ENCODE measurements around the gene EFNB3. TPM values are rescaled to one million over a fixed set of nuclear protein-coding genes. Genes with fewer than 3 reads are reported as not detected.

EFNB3 gene
- total RNA-seq, 4 donors from 2014 or later = 6.2 to 9.2 (median 9.0) TPM

DNA sequence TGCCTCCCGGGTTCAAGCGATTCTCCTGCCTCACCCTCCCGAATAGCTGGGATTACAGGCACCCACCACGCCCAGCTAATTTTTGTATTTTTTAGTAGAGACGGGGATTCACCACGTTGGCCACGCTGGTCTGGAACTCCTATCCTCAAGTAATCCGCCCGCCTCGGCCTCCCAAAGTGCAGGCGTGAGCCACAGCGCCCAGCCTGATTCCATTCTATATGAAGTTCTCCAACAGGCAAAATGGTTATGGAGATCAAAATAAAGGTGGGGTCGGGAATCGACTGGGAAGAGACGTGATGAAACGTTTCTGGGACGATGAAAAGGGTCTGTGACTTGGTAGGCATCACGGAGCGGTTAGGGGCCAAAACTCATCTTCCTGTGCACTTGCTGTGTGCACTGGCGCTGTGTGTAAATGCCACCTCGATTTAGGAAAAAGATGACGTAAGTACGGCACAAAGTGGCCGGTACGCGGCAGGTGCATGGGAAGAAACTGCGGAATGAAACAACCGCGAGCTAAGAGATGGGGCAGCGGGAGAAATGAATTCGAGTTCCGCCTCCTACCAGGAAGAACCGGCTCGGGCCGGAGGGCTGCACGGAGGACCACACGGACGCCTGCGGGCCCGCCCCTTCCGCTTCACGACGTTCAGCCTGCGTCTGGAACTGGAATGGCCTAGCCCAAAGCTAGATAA lies 19.3 kb upstream of the EFNB3 start:
- Histone ChIP-seq H3K4me1 (peaks cover 35% of the 10 kb centered on the region), H3K9me3 (no peaks in the 10 kb centered on the region), H3K4me3 (peak overlapping the region; percentile 81), H3K27me3 (no peaks in the 10 kb centered on the region), H3K27ac (peak overlapping the region; percentile 98), H3K36me3 (no peaks in the 10 kb centered on the region)
- WGBS = 3% methylated on average over 44 of the region's 44 CpGs
- DNase-seq (ENCODE audit: low spot score in 2 of 2) = peak; percentile 95 to 96
- TF ChIP-seq POLR2A (IDR thresholded peaks at IDR 0.05) = no peak
- no peak for TF ChIP-seq CTCF (IDR thresholded peaks at IDR 0.05)
- peak; percentile 13 for TF ChIP-seq EP300 (IDR thresholded peaks at IDR 0.05)
- TF ChIP-seq POLR2AphosphoS5 (IDR thresholded peaks at IDR 0.05) = peak in 2 of 3 donors; percentile 52 to 84

DNA sequence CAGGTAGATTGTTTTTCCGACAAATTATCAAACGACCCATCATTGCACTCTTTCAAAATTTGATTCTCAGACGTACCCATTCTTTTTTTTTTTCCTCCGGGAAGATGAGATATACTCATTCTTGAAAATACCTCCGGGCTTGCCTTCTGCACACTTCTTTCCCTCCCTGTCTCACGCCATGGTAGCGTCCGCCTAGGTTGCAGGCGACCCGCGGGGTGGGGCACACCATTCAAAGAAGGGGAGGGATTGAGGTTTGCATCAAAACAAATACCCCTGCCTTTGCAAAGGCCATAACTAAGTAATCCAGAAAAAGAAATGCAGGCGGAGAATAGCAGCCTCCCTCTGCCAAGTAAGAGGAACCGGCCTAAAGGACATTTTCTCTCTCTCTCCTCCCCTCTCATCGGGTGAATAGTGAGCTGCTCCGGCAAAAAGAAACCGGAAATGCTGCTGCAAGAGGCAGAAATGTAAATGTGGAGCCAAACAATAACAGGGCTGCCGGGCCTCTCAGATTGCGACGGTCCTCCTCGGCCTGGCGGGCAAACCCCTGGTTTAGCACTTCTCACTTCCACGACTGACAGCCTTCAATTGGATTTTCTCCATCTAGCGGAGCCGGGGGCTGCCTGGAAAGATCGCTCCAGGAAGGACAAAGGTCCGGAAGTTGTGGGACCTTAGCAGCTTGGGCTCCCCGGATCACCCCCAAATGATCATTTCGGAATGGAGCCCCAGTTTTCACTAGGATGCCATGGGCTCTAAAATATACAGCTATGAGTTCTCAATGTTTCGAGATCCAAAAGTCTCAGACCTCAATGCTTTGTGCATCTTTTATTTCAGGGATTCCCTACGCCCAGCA lies 18.6 kb upstream of the EFNB3 start:
- Histone ChIP-seq H3K27ac (peak overlapping the region; percentile 98), H3K27me3 (no peaks in the 10 kb centered on the region), H3K4me1 (peaks cover 35% of the 10 kb centered on the region), H3K4me3 (peak overlapping the region; percentile 81), H3K9me3 (no peaks in the 10 kb centered on the region), H3K36me3 (no peaks in the 10 kb centered on the region)
- WGBS = 0% methylated on average over 27 of the region's 30 CpGs
- no peak for TF ChIP-seq CTCF (IDR thresholded peaks at IDR 0.05)
- peak; percentile 62 to 76 (median 66) for TF ChIP-seq POLR2AphosphoS5 (IDR thresholded peaks at IDR 0.05)
- peak; percentile 62 to 86 for TF ChIP-seq POLR2A (IDR thresholded peaks at IDR 0.05)
- peak; percentile 84 to 88 for DNase-seq (ENCODE audit: low spot score in 2 of 2)

GRCh38 chr17:7687072-7687907 lies 17.7 kb upstream of the EFNB3 start, which contains the start of gene TP53:
Gene TP53 (minus strand): TSS chr17:7687490. CDS start chr17:7676594, 10,896 bp downstream.
- H3K27ac ChIP-seq = peak within 1 kb of the TSS; percentile 98
- no peaks in the 10 kb centered on the region for H3K9me3 ChIP-seq
- WGBS = 0% methylated on average over 22 of the region's 30 CpGs
- H3K4me3 ChIP-seq = peak within 1 kb of the TSS; percentile 81
- H3K36me3 ChIP-seq = no peaks in the 10 kb centered on the region
- peak; percentile 92 to 94 for DNase-seq (ENCODE audit: low spot score in 2 of 2)
- TF ChIP-seq CTCF (IDR thresholded peaks at IDR 0.05) (no peak), EP300 (IDR thresholded peaks at IDR 0.05) (no peak), POLR2A (IDR thresholded peaks at IDR 0.05) (peak in 1 of 2 donors; percentile 59), POLR2AphosphoS5 (IDR thresholded peaks at IDR 0.05) (peak; percentile 73 to 97 (median 92))
- no peaks in the 10 kb centered on the region for H3K27me3 ChIP-seq
- H3K4me1 ChIP-seq = peaks cover 35% of the 10 kb centered on the region

- no peaks in the 10 kb centered on the region for H3K9me3 ChIP-seq
- peaks cover 35% of the 10 kb centered on the region for H3K4me1 ChIP-seq
- TF ChIP-seq EP300 (IDR thresholded peaks at IDR 0.05) = no peak
- peak; percentile 99 to 100 for TF ChIP-seq CTCF (IDR thresholded peaks at IDR 0.05)
- TF ChIP-seq POLR2AphosphoS5 (IDR thresholded peaks at IDR 0.05) = peak in 2 of 3 donors; percentile 58 to 79
- no peaks in the 10 kb centered on the region for H3K36me3 ChIP-seq
- H3K27ac ChIP-seq = peak within 1 kb of the TSS; percentile 98
- under 1% methylated on average over 28 of the region's 51 CpGs for WGBS
- peak within 1 kb of the TSS; percentile 81 for H3K4me3 ChIP-seq
- DNase-seq (ENCODE audit: low spot score in 2 of 2) = peak; percentile 98
- no peaks in the 10 kb centered on the region for H3K27me3 ChIP-seq
These were observed 16.8 kb upstream of the EFNB3 start, which contains the start of gene WRAP53 for GRCh38 chr17:7687908-7688807. Gene WRAP53 (plus strand): TSS chr17:7688477. CDS start chr17:7688649, 172 bp downstream.

Data from suprapubic skin (tissue), 4 donors.